HepG2 (cell line): ENCODE results near the gene ELAVL3. TPM values are rescaled to one million over a fixed set of nuclear protein-coding genes. Genes with fewer than 3 reads are reported as not detected.

Experiments
- DPF2 ChIP-seq: sonication (generic); formaldehyde crosslinking; IDR thresholded peaks from 2 replicates; pipeline ENCODE4 v1.4.0; 2020; ENCODE audit warnings: mild to moderate bottlenecking, low read depth, missing genetic modification reagents, borderline replicate concordance
- TOE1 ChIP-seq: sonication (generic); formaldehyde crosslinking; IDR thresholded peaks from 2 replicates; pipeline ENCODE4 v1.4.0; 2020; ENCODE audit warnings: mild to moderate bottlenecking, missing genetic modification reagents
- ZNF20 ChIP-seq: sonication (generic); formaldehyde crosslinking; IDR thresholded peaks from 2 replicates; pipeline ENCODE4 v1.4.0; 2020; ENCODE audit warnings: mild to moderate bottlenecking, moderate library complexity, missing genetic modification reagents
- ZNF274 ChIP-seq: sonication (generic); formaldehyde crosslinking; IDR thresholded peaks from 2 replicates; pipeline ENCODE4 v1.5.1; 2020; ENCODE audit warnings: mild to moderate bottlenecking, missing genetic modification reagents
- ZNF382 ChIP-seq: sonication (generic); formaldehyde crosslinking; IDR thresholded peaks from 2 replicates; pipeline ENCODE4 v1.5.0; 2020; ENCODE audit warnings: missing genetic modification reagents, mild to moderate bottlenecking, borderline replicate concordance
- ZNF558 ChIP-seq: sonication (generic); formaldehyde crosslinking; IDR thresholded peaks from 2 replicates; pipeline ENCODE4 v1.9.0; 2022; ENCODE audit warnings: mild to moderate bottlenecking, missing genetic modification reagents, borderline replicate concordance
- ZNF772 ChIP-seq: sonication (generic); formaldehyde crosslinking; IDR thresholded peaks from 2 replicates; pipeline ENCODE4 v1.5.0; 2020; ENCODE audit warnings: mild to moderate bottlenecking, missing genetic modification reagents
- polyA plus RNA-seq, 8 experiments: library from polyadenylated mRNA; depleted of rRNA in 3 of 8; stranded (reverse) in 7 of 8; unstranded in 1 of 8; fragments of >200 nt; fragmentation: Illumina TruSeq in 4 of 8; extraction: Trizol in 4 of 8; gene quantifications; 2 replicates each; pipeline versions ENCODE4 v1.2.1 to v1.2.3, GENCODE V29; 2011 to 2016; ENCODE audit warnings: low read depth in 4 of 8, missing spikeins in 1 of 8, mixed read lengths in 1 of 8; ENCODE audit not compliant: insufficient read depth in 1 of 8
- total RNA-seq, 5 experiments: library from RNA; depleted of rRNA; stranded (reverse); fragments of >200 nt; fragmentation: Illumina TruSeq; extraction: Trizol; gene quantifications; 2 replicates each; pipeline ENCODE4 v1.2.3, GENCODE V29; 2016; ENCODE audit warnings: low read depth in 1 of 5
- TF ChIP-seq, protein P1 (sequence below): sonication (generic); formaldehyde crosslinking; conservative IDR thresholded peaks from 2 replicates; pipeline ENCODE4 v1.5.0; 2020; ENCODE audit warnings: missing genetic modification reagents
- TF ChIP-seq, protein P2 (sequence below): sonication (generic); formaldehyde crosslinking; IDR thresholded peaks from 2 replicates; pipeline ENCODE4 v1.5.0; 2020; ENCODE audit warnings: mild to moderate bottlenecking, missing genetic modification reagents, borderline replicate concordance
- TF ChIP-seq, protein P3 (sequence below): IDR thresholded peaks from 2 replicates; pipeline ENCODE4 v1.6.1; 2012; ENCODE audit warnings: low read length, improper control_type of control experiment
- TF ChIP-seq, protein P4 (sequence below): IDR thresholded peaks from 2 replicates; pipeline ENCODE4 v1.6.1; 2016

ELAVL3 gene
- total and polyA plus RNA-seq, 2 of the 13 experiments (the other 11 are each of a cell fraction or from before 2014, with no cell fraction given), result 0.03 TPM; not detected in 1

DNA sequence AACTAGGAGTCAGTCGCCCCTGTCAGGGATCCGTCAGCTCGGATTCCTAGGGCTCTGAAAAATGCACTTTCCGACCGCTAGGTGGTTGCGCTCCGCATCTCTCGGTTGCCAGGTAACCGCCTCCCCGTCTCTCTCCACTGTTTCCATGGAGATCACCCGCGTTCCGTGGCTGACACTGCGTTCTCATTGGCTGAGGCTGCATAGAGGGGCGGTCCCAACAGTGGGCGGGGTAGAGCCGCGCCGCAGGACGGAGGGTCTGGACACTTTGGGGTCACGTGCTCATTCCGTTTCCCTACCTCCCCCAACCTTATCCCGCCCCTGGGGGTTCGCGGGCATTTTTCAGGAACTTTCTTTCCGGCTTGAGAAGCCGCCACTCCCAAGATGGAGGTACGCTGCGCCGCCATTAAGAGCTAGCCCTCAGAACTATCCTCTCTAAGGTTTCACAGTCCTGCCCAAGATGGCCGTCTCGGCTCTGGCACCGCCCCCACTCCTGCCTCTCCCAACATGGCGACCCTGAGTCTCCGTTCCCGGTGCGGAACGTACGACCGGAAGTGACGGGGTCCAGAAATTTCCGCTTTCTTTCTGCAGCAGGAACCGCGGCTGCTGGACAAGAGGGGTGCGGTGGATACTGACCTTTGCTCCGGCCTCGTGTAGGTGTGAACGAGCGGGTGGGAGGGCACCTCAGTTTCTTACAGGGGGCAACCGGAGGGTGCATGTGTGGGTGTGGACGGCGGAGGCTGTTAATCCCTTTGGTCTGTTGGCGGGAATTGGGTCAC, 45.6 kb downstream of the ELAVL3 start, which contains the start of the genes ODAD3 and PRKCSH (continued):
- TF ChIP-seq, protein P1, sequence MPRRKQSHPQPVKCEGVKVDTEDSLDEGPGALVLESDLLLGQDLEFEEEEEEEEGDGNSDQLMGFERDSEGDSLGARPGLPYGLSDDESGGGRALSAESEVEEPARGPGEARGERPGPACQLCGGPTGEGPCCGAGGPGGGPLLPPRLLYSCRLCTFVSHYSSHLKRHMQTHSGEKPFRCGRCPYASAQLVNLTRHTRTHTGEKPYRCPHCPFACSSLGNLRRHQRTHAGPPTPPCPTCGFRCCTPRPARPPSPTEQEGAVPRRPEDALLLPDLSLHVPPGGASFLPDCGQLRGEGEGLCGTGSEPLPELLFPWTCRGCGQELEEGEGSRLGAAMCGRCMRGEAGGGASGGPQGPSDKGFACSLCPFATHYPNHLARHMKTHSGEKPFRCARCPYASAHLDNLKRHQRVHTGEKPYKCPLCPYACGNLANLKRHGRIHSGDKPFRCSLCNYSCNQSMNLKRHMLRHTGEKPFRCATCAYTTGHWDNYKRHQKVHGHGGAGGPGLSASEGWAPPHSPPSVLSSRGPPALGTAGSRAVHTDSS (CRISPR knock-in tag), result no peak
- TF ChIP-seq ZNF382 (CRISPR knock-in tag) (no peak), ZNF20 (no peak), DPF2 (CRISPR knock-in tag) (no peak), ZNF772 (peak; percentile 81), TOE1 (CRISPR knock-in tag) (no peak), ZNF558 (no peak), ZNF274 (CRISPR knock-in tag) (peak; percentile 61; the same call in 1 of the 2 replicates)
- TF ChIP-seq, protein P2, sequence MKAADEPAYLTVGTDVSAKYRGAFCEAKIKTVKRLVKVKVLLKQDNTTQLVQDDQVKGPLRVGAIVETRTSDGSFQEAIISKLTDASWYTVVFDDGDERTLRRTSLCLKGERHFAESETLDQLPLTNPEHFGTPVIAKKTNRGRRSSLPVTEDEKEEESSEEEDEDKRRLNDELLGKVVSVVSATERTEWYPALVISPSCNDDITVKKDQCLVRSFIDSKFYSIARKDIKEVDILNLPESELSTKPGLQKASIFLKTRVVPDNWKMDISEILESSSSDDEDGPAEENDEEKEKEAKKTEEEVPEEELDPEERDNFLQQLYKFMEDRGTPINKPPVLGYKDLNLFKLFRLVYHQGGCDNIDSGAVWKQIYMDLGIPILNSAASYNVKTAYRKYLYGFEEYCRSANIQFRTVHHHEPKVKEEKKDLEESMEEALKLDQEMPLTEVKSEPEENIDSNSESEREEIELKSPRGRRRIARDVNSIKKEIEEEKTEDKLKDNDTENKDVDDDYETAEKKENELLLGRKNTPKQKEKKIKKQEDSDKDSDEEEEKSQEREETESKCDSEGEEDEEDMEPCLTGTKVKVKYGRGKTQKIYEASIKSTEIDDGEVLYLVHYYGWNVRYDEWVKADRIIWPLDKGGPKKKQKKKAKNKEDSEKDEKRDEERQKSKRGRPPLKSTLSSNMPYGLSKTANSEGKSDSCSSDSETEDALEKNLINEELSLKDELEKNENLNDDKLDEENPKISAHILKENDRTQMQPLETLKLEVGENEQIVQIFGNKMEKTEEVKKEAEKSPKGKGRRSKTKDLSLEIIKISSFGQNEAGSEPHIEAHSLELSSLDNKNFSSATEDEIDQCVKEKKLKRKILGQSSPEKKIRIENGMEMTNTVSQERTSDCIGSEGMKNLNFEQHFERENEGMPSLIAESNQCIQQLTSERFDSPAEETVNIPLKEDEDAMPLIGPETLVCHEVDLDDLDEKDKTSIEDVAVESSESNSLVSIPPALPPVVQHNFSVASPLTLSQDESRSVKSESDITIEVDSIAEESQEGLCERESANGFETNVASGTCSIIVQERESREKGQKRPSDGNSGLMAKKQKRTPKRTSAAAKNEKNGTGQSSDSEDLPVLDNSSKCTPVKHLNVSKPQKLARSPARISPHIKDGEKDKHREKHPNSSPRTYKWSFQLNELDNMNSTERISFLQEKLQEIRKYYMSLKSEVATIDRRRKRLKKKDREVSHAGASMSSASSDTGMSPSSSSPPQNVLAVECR (CRISPR knock-in tag), result peak; percentile 92
- TF ChIP-seq, protein P3, sequence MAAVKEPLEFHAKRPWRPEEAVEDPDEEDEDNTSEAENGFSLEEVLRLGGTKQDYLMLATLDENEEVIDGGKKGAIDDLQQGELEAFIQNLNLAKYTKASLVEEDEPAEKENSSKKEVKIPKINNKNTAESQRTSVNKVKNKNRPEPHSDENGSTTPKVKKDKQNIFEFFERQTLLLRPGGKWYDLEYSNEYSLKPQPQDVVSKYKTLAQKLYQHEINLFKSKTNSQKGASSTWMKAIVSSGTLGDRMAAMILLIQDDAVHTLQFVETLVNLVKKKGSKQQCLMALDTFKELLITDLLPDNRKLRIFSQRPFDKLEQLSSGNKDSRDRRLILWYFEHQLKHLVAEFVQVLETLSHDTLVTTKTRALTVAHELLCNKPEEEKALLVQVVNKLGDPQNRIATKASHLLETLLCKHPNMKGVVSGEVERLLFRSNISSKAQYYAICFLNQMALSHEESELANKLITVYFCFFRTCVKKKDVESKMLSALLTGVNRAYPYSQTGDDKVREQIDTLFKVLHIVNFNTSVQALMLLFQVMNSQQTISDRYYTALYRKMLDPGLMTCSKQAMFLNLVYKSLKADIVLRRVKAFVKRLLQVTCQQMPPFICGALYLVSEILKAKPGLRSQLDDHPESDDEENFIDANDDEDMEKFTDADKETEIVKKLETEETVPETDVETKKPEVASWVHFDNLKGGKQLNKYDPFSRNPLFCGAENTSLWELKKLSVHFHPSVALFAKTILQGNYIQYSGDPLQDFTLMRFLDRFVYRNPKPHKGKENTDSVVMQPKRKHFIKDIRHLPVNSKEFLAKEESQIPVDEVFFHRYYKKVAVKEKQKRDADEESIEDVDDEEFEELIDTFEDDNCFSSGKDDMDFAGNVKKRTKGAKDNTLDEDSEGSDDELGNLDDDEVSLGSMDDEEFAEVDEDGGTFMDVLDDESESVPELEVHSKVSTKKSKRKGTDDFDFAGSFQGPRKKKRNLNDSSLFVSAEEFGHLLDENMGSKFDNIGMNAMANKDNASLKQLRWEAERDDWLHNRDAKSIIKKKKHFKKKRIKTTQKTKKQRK, result no peak
- TF ChIP-seq, protein P4, sequence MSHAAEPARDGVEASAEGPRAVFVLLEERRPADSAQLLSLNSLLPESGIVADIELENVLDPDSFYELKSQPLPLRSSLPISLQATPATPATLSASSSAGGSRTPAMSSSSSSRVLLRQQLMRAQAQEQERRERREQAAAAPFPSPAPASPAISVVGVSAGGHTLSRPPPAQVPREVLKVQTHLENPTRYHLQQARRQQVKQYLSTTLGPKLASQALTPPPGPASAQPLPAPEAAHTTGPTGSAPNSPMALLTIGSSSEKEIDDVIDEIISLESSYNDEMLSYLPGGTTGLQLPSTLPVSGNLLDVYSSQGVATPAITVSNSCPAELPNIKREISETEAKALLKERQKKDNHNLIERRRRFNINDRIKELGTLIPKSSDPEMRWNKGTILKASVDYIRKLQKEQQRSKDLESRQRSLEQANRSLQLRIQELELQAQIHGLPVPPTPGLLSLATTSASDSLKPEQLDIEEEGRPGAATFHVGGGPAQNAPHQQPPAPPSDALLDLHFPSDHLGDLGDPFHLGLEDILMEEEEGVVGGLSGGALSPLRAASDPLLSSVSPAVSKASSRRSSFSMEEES (CRISPR knock-in tag), result peak; percentile 56
